GM12878 (cell line): ENCODE data around the gene OGFR. TPM values are rescaled to one million over a fixed set of nuclear protein-coding genes. Genes with fewer than 3 reads are reported as not detected.

Experiments
- ATAC-seq: fragments of 200-7000 bp; cut with Tn5 transposase; 3 replicates; pipeline ENCODE4 v1.9.1; 2020; ENCODE audit warnings: mild to moderate bottlenecking, moderate library complexity
- Bru-seq: library from RNA; stranded (reverse); fragments of 400-500 nt; gene quantifications from one replicate; lab custom pipeline; 2021; lab: Mats Ljungman, UMichigan
- BruChase-seq, 2 experiments: library from RNA; stranded (reverse); fragments of 400-500 nt; gene quantifications; one replicate each; lab custom pipeline; 2021; lab: Mats Ljungman, UMichigan
- BruUV-seq: library from RNA; stranded (reverse); fragments of 400-500 nt; replicated peaks from 2 replicates; lab custom pipeline; 2021; lab: Mats Ljungman, UMichigan
- CTCF ChIA-PET: fragments of 300-600 bp; sonication (Branson Sonifier 250); formaldehyde crosslinking; extraction: SDS; loops from one replicate; lab custom pipeline; 2021; ENCODE audit warnings: inconsistent platforms; lab: Yijun Ruan, JAX
- POLR2A ChIA-PET: fragments of 350-600 bp; formaldehyde crosslinking; extraction: SDS; loops from one replicate; lab custom pipeline; 2021; ENCODE audit warnings: inconsistent platforms; lab: Charles Lee
- RAD21 ChIA-PET: fragments of 300-600 bp; sonication (Branson Sonifier 250); formaldehyde crosslinking; loops from one replicate; lab custom pipeline; 2023; ENCODE audit warnings: antibody characterized with exemption; ENCODE audit not compliant: unreplicated experiment; lab: Charles Lee
- SMC1A ChIA-PET: fragments of 300-600 bp; sonication (Branson Sonifier 250); formaldehyde crosslinking; loops from one replicate; lab custom pipeline; 2023; ENCODE audit not compliant: unreplicated experiment, uncharacterized antibody; lab: Charles Lee
- DNase-seq: peaks from one replicate; pipeline ENCODE4 v3.0.0-alpha.2; 2011; ENCODE audit warnings: low read depth, low spot score
- FAIRE-seq: peaks from 3 replicates; lab custom pipeline; 2011; peaks lifted over from hg19 to GRCh38; lab: Jason Lieb, UNC
- H2AFZ ChIP-seq: 2 replicates; pipeline ENCODE4 v1.6.0; 2011; ENCODE audit warnings: low read depth, low read length, control low read depth; ENCODE audit not compliant: control insufficient read depth
- H3K27ac ChIP-seq: 2 replicates; pipeline ENCODE4 v1.5.1; 2011; ENCODE audit warnings: control low read depth; ENCODE audit not compliant: control insufficient read depth, insufficient read depth
- H3K27me3 ChIP-seq, 2 experiments: replicated peaks in 1 of 2; 2 replicates each; pipeline versions ENCODE4 v1.6.0 to v1.6.1; 2011; ENCODE audit warnings: low read length in 1 of 2; ENCODE audit not compliant: control insufficient read depth in 2 of 2, insufficient read depth in 2 of 2
- H3K36me3 ChIP-seq, 2 experiments: 2 replicates each; pipeline ENCODE4 v1.5.1; 2011; ENCODE audit warnings: low read length in 1 of 2; ENCODE audit not compliant: control insufficient read depth in 2 of 2, insufficient read depth in 2 of 2
- H3K4me1 ChIP-seq: 2 replicates; pipeline ENCODE4 v1.6.1; 2011; ENCODE audit warnings: mild to moderate bottlenecking, low read length, moderate library complexity, mixed read lengths; ENCODE audit not compliant: control insufficient read depth, insufficient read depth
- H3K4me2 ChIP-seq: 2 replicates; pipeline ENCODE4 v1.6.0; 2011; ENCODE audit warnings: control low read depth; ENCODE audit not compliant: control insufficient read depth, insufficient read depth
- H3K4me3 ChIP-seq: fragments of 200-600 bp; sonication (generic); 2 replicates; pipeline ENCODE4 v1.5.1; 2016
- H3K79me2 ChIP-seq: 2 replicates; pipeline ENCODE4 v1.6.0; 2011; ENCODE audit warnings: low read length; ENCODE audit not compliant: control insufficient read depth, insufficient read depth
- H3K9ac ChIP-seq: 2 replicates; pipeline ENCODE4 v1.8.0; 2011; ENCODE audit warnings: low read length, control low read depth, mixed read lengths; ENCODE audit not compliant: control insufficient read depth, insufficient read depth
- H3K9me3 ChIP-seq: replicated peaks from 3 replicates; pipeline ENCODE4 v1.5.1; 2011; ENCODE audit warnings: mild to moderate bottlenecking, low read length; ENCODE audit not compliant: control insufficient read depth, insufficient read depth
- H4K20me1 ChIP-seq: 2 replicates; pipeline ENCODE4 v1.6.0; 2011; ENCODE audit not compliant: control insufficient read depth, insufficient read depth
- E2F8 ChIP-seq: fragments of 450-650 bp; IDR thresholded peaks from 2 replicates; pipeline ENCODE4 v1.6.1; 2018; ENCODE audit warnings: mild to moderate bottlenecking, low read depth, moderate library complexity; ENCODE audit not compliant: partially characterized antibody
- FOXK2 ChIP-seq: fragments of 450-650 bp; IDR thresholded peaks from 2 replicates; pipeline ENCODE4 v1.6.1; 2017; ENCODE audit warnings: mild to moderate bottlenecking, moderate library complexity
- HCFC1 ChIP-seq: fragments of 150-350 bp; IDR thresholded peaks from 2 replicates; pipeline ENCODE4 v1.6.1; 2014; ENCODE audit warnings: low read length
- HDGF ChIP-seq: fragments of 450-650 bp; IDR thresholded peaks from 2 replicates; pipeline ENCODE4 v1.6.1; 2016; ENCODE audit warnings: antibody characterized with exemption
- NBN ChIP-seq: fragments of 450-650 bp; IDR thresholded peaks from 2 replicates; pipeline ENCODE4 v1.6.1; 2016
- NKRF ChIP-seq: fragments of 450-650 bp; conservative IDR thresholded peaks from 2 replicates; pipeline ENCODE4 v1.6.1; 2017; ENCODE audit warnings: mild to moderate bottlenecking, moderate library complexity
- NRF1 ChIP-seq: conservative IDR thresholded peaks from 2 replicates; pipeline ENCODE4 v1.6.1; 2011; ENCODE audit warnings: mild to moderate bottlenecking, low read depth, low read length, improper control_type of control experiment
- POLR2A ChIP-seq: IDR thresholded peaks from 2 replicates; pipeline ENCODE4 v1.6.1; 2011; ENCODE audit warnings: low read depth, mild to moderate bottlenecking, low read length
- POLR2AphosphoS2 ChIP-seq: IDR thresholded peaks from 2 replicates; pipeline ENCODE4 v1.6.1; 2011; ENCODE audit warnings: low read depth, mild to moderate bottlenecking, low read length, improper control_type of control experiment, moderate library complexity
- SUZ12 ChIP-seq: fragments of 200-600 bp; sonication (generic); IDR thresholded peaks from one replicate; pipeline ENCODE4 v1.6.1; 2018; ENCODE audit warnings: antibody characterized with exemption, mild to moderate bottlenecking; ENCODE audit not compliant: unreplicated experiment
- TCF7 ChIP-seq: IDR thresholded peaks from 2 replicates; pipeline ENCODE4 v1.6.1; 2014; ENCODE audit warnings: antibody characterized with exemption, borderline replicate concordance
- ZNF384 ChIP-seq: IDR thresholded peaks from 2 replicates; pipeline ENCODE4 v1.6.1; 2012; ENCODE audit warnings: low read depth, mild to moderate bottlenecking, low read length, improper control_type of control experiment, borderline replicate concordance
- ZNF622 ChIP-seq: fragments of 450-650 bp; IDR thresholded peaks from 2 replicates; pipeline ENCODE4 v1.6.1; 2017; ENCODE audit warnings: mild to moderate bottlenecking, inconsistent platforms
- WGBS: methylation state at CpG from one replicate; pipeline ENCODE4 v1.1.6; 2016; ENCODE audit warnings: low lambda C conversion rate; ENCODE audit not compliant: insufficient replicate concordance, insufficient coverage; ENCODE audit errors: missing lambda C conversion rate; 5-methylcytosine and 5-hydroxymethylcytosine counted together
- in situ Hi-C: fragments of 300-500 bp; cut with MboI; formaldehyde crosslinking; loops from 9 replicates; pipeline ENCODE4 v1.14.3; 2018; ENCODE audit warnings: mixed read lengths
- intact Hi-C: fragments of 100-400 bp; cut with micrococcal nuclease; formaldehyde crosslinking; loops from one replicate; pipeline ENCODE4 v1.14.2; 2022; ENCODE audit not compliant: unreplicated experiment
- long read RNA-seq, 2 experiments: library from polyadenylated mRNA; unstranded; transcript quantifications; one replicate each; pipeline ENCODE4 v2.0.0, GENCODE V29; 2019 to 2020
- polyA minus RNA-seq, 3 experiments: library from RNA; depleted of rRNA, polyadenylated mRNA; stranded (reverse); fragments of >200 nt; gene quantifications; 2 replicates each; pipeline ENCODE4 v1.2.3, GENCODE V29; 2011
- polyA plus RNA-seq, 11 experiments: library from polyadenylated mRNA; depleted of rRNA in 4 of 11; unstranded in 6 of 11; stranded (reverse) in 5 of 11; fragments of >200 nt; fragmentation: Nextera tagmentation in 4 of 11; fragmentation: Illumina TruSeq in 1 of 11; extraction: Ambion mirVana in 4 of 11; extraction: Trizol in 1 of 11; gene quantifications; 1 replicate in 1 of 11; 2 replicates in 10 of 11; pipeline versions ENCODE4 v1.2.1 to v1.2.3, GENCODE V29; 2011 to 2016; ENCODE audit warnings: inconsistent platforms in 2 of 11, missing spikeins in 2 of 11, low read depth in 1 of 11
- total RNA-seq, 4 experiments: library from RNA; depleted of rRNA in 3 of 4; stranded (reverse); fragments of >200 nt in 3 of 4; fragmentation: Illumina TruSeq in 1 of 4; extraction: Trizol in 1 of 4; gene quantifications; 2 replicates each; pipeline versions ENCODE4 v1.2.1 to v1.2.3, GENCODE V29; 2013 to 2021
- TF ChIP-seq, protein P1 (sequence below): fragments of 450-650 bp; IDR thresholded peaks from 2 replicates; pipeline ENCODE4 v1.6.1; 2016; ENCODE audit warnings: mild to moderate bottlenecking

OGFR gene
- total RNA-seq (2013; cell fraction: nucleolus; rRNA removed) = 31.0 and 35.8 TPM in 2 replicates
- total RNA-seq (2014; rRNA removed) = 50.5 and 62.1 TPM in 2 replicates
- 13.9 and 18.1 TPM in 2 replicates for total RNA-seq (2014; rRNA removed; fragmentation: Illumina TruSeq; extraction: Trizol)
- 52.6 and 59.8 TPM in 2 replicates for total RNA-seq (2021)
- polyA plus RNA-seq (2011; ENCODE audit: low read depth) = 16.4 TPM
- 29.0 and 38.7 TPM in 2 replicates for polyA plus RNA-seq (2011; rRNA removed)
- polyA plus RNA-seq (2011; cell fraction: cytosol; rRNA removed) = 39.9 and 64.5 TPM in 2 replicates
- polyA plus RNA-seq (2011; cell fraction: nucleus; rRNA removed) = 69.3 and 120 TPM in 2 replicates
- 26.9 and 34.5 TPM in 2 replicates for polyA plus RNA-seq (2012)
- polyA plus RNA-seq (2014; fragmentation: Illumina TruSeq; extraction: Trizol) = 11.0 and 19.0 TPM in 2 replicates
- 1 to 10 TPM in 1 of 2 experiments, under 1 TPM in 1; 0.72 to 1.4 TPM for polyA plus RNA-seq (2014; fragmentation: Nextera tagmentation; extraction: Ambion mirVana)
- 48.1 and 59.3 TPM in 2 replicates for polyA plus RNA-seq (2014; rRNA removed)
- polyA plus RNA-seq (2016; fragmentation: Nextera tagmentation; extraction: Ambion mirVana) = 10 to 100 TPM; 16.1 to 35.7 TPM
- 29.5 and 29.8 TPM in 2 replicates for polyA minus RNA-seq (2011; rRNA and poly(A)+ RNA removed)
- polyA minus RNA-seq (2011; cell fraction: cytosol; rRNA and poly(A)+ RNA removed) = 17.4 and 20.6 TPM in 2 replicates
- polyA minus RNA-seq (2011; cell fraction: nucleus; rRNA and poly(A)+ RNA removed) = 11.0 and 16.4 TPM in 2 replicates
- Bru-seq, nascent RNA = percentile 76 among the genes with signal in this experiment
- percentile 79 among the genes with signal in this experiment for BruChase-seq, experiment 1, labeled RNA remaining after a 6-hour chase
- percentile 81 among the genes with signal in this experiment for BruChase-seq, experiment 2, labeled RNA remaining after a 2-hour chase
- long read RNA-seq, experiment 1, transcript OGFR-201 (7 exons, 2,410 nt) = major isoform, 13 of 20 reads
- long read RNA-seq, experiment 1, partial matches to known transcripts = 1 of 20 reads
- long read RNA-seq, experiment 1, other reads (novel, unspliced or antisense) = 6 of 20 reads
- long read RNA-seq, experiment 2, partial matches to known transcripts = 0 of 2 reads
- long read RNA-seq, experiment 2, other reads (novel, unspliced or antisense) = 2 of 2 reads

DNA sequence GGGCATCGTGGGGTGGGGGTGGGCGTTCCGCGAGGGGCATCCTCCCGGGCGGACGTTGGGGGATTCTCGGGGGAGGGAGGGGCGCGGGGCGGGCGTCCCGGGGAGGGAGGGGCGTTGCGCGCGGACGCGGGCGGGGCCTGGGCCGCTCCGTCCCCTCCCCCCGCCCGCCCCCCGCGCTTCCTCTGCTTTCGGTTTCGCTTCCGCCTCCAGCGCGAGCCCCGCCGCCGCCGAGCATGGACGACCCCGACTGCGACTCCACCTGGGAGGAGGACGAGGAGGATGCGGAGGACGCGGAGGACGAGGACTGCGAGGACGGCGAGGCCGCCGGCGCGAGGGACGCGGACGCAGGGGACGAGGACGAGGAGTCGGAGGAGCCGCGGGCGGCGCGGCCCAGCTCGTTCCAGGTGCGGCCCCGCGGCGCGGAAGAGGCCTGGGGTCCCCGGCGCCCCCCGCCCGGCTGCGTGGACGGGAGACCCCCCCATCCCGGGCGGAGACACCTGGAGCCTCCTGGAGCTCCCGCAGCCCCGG, at the start of gene OGFR:
Gene OGFR (plus strand): TSS at position 209 of the 528 bp plus-strand sequence. CDS start 25 bp downstream, at position 234.
- FAIRE-seq = no peak
- H3K4me3 ChIP-seq = peak within 1 kb of the TSS; percentile 96
- no peak for TF ChIP-seq POLR2AphosphoS2
- TF ChIP-seq NBN = no peak
- TF ChIP-seq E2F8 = no peak
- TF ChIP-seq ZNF622 = no peak
- TF ChIP-seq HCFC1 = no peak
- TF ChIP-seq FOXK2 = no peak
- TF ChIP-seq, protein P1, sequence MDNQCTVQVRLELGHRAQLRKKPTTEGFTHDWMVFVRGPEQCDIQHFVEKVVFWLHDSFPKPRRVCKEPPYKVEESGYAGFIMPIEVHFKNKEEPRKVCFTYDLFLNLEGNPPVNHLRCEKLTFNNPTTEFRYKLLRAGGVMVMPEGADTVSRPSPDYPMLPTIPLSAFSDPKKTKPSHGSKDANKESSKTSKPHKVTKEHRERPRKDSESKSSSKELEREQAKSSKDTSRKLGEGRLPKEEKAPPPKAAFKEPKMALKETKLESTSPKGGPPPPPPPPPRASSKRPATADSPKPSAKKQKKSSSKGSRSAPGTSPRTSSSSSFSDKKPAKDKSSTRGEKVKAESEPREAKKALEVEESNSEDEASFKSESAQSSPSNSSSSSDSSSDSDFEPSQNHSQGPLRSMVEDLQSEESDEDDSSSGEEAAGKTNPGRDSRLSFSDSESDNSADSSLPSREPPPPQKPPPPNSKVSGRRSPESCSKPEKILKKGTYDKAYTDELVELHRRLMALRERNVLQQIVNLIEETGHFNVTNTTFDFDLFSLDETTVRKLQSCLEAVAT = no peak
- no peak for TF ChIP-seq TCF7
- TF ChIP-seq SUZ12 = no peak
- peak; percentile 71; the same call in 1 of the 2 replicates for TF ChIP-seq NKRF
- TF ChIP-seq POLR2A = peak; percentile 93
- TF ChIP-seq NRF1 = no peak
- TF ChIP-seq HDGF = no peak
- no peak for TF ChIP-seq ZNF384

More for the DNA sequence above, at the start of gene OGFR:
- H4K20me1 ChIP-seq = no peaks in the 10 kb centered on the region
- H3K27me3 ChIP-seq = no peaks in the 10 kb centered on the region
- ChIA-PET POLR2A (interaction anchor here (0.9 to 2.0 kb wide), 3 partner anchors 8 to 13 kb away, joined by 4 to 11 read pairs (median 6); partner anchors contain the start of gene MRGBP), CTCF (interaction anchor here (0.6 to 4.4 kb wide), 2 partner anchors 9 to 305 kb away, joined by 3 to 43 read pairs; partner anchors contain the start of gene MRGBP), SMC1A (no interaction called here), RAD21 (interaction anchor here (0.6 to 1.0 kb wide), 2 partner anchors 11 to 418 kb away, joined by 3 to 9 read pairs; partner anchors contain the start of gene RPS21)
- no peak for DNase-seq
- peak; percentile 58 for ATAC-seq
- peak within 1 kb of the TSS; percentile 85 for H2AFZ ChIP-seq
- peak within 1 kb of the TSS; percentile 92 for H3K4me2 ChIP-seq
- intact Hi-C loops (loop anchor here (5.0 kb wide), 2 partner anchors 152 to 302 kb away; no protein-coding TSS in a partner anchor), in situ Hi-C loops (no loop called here)
- peaks cover 25% of the 10 kb centered on the region for H3K79me2 ChIP-seq
- H3K9me3 ChIP-seq = no peaks in the 10 kb centered on the region
- 2% methylated on average over 23 of the region's 77 CpGs for WGBS
- peak within 1 kb of the TSS; percentile 66 for H3K27ac ChIP-seq
- H3K9ac ChIP-seq = peak within 1 kb of the TSS; percentile 86
- no TSS peak for BruUV-seq
- H3K4me1 ChIP-seq = peaks cover 18% of the 10 kb centered on the region
- peaks cover 10 to 17% of the 10 kb centered on the region in 2 experiments; a peak in 3 of 4 replicates for H3K36me3 ChIP-seq
